Astrocyte of the spinal cord (primary cell): ENCODE data around the gene DCAKD.

Source experiments
- DNase-seq: peaks from one replicate; pipeline ENCODE4 v3.0.0; 2011; ENCODE audit warnings: low read depth, low spot score
- H3K4me3 ChIP-seq: 2 replicates; pipeline ENCODE4 v1.5.1; 2011; ENCODE audit warnings: low read depth, mild to moderate bottlenecking, low read length, moderate library complexity
- CTCF ChIP-seq: IDR thresholded peaks from 2 replicates; pipeline ENCODE4 v1.5.1; 2012; ENCODE audit warnings: low read depth, mild to moderate bottlenecking, low read length, inconsistent platforms
- in situ Hi-C: cut with HindIII; loops from 2 replicates; pipeline ENCODE4 v1.10.0; 2017; ENCODE audit warnings: low sequenced_read_pairs

Gene DCAKD

GRCh38 chr17:45070001-45070400 lies 18.6 kb upstream of the DCAKD start:
- DNase-seq, result no peak
- TF ChIP-seq CTCF, result no peak
- H3K4me3 ChIP-seq, result no peak overlapping the region
- in situ Hi-C loops, result no loop called here

- H3K4me3 ChIP-seq, result no peak overlapping the region
- in situ Hi-C loops, result no loop called here
- TF ChIP-seq CTCF, result no peak
- DNase-seq, result no peak
Measured at GRCh38 chr17:45067637-45068036, 16.2 kb upstream of the DCAKD start.

- H3K4me3 ChIP-seq, result no peak overlapping the region
- in situ Hi-C loops, result no loop called here
- DNase-seq, result no peak
- no peak for TF ChIP-seq CTCF
Measured at GRCh38 chr17:45063198-45063597, 11.8 kb upstream of the DCAKD start.

- DNase-seq, result no peak
- peak overlapping the region; percentile 87 for H3K4me3 ChIP-seq
- no peak for TF ChIP-seq CTCF
- in situ Hi-C loops, result no loop called here
Measured at GRCh38 chr17:45061606-45062205, 10.3 kb upstream of the DCAKD start.

GRCh38 chr17:45060797-45061605 lies 9.6 kb upstream of the DCAKD start, which contains the start of gene NMT1:
Gene NMT1 (plus strand): TSS chr17:45061317. CDS start chr17:45061330, 13 bp downstream.
- in situ Hi-C loops, result no loop called here
- no peak for TF ChIP-seq CTCF
- peak; percentile 100 for DNase-seq
- H3K4me3 ChIP-seq, result peak within 1 kb of the TSS; percentile 87

GRCh38 chr17:45060382-45060796 lies 9.0 kb upstream of the DCAKD start:
- H3K4me3 ChIP-seq, result peak overlapping the region; percentile 87
- TF ChIP-seq CTCF, result no peak
- no peak for DNase-seq
- in situ Hi-C loops, result no loop called here
